HG03103 (cell line): ENCODE results near the gene NLRP14.

ENCODE experiments used
- ATAC-seq: cut with Tn5 transposase; IDR thresholded peaks from one replicate; pipeline ENCODE4 v1.9.1; 2021; ENCODE audit warnings: low read depth; ENCODE audit not compliant: unreplicated experiment

NLRP14 gene, protein sequence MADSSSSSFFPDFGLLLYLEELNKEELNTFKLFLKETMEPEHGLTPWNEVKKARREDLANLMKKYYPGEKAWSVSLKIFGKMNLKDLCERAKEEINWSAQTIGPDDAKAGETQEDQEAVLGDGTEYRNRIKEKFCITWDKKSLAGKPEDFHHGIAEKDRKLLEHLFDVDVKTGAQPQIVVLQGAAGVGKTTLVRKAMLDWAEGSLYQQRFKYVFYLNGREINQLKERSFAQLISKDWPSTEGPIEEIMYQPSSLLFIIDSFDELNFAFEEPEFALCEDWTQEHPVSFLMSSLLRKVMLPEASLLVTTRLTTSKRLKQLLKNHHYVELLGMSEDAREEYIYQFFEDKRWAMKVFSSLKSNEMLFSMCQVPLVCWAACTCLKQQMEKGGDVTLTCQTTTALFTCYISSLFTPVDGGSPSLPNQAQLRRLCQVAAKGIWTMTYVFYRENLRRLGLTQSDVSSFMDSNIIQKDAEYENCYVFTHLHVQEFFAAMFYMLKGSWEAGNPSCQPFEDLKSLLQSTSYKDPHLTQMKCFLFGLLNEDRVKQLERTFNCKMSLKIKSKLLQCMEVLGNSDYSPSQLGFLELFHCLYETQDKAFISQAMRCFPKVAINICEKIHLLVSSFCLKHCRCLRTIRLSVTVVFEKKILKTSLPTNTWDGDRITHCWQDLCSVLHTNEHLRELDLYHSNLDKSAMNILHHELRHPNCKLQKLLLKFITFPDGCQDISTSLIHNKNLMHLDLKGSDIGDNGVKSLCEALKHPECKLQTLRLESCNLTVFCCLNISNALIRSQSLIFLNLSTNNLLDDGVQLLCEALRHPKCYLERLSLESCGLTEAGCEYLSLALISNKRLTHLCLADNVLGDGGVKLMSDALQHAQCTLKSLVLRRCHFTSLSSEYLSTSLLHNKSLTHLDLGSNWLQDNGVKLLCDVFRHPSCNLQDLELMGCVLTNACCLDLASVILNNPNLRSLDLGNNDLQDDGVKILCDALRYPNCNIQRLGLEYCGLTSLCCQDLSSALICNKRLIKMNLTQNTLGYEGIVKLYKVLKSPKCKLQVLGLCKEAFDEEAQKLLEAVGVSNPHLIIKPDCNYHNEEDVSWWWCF

DNA sequence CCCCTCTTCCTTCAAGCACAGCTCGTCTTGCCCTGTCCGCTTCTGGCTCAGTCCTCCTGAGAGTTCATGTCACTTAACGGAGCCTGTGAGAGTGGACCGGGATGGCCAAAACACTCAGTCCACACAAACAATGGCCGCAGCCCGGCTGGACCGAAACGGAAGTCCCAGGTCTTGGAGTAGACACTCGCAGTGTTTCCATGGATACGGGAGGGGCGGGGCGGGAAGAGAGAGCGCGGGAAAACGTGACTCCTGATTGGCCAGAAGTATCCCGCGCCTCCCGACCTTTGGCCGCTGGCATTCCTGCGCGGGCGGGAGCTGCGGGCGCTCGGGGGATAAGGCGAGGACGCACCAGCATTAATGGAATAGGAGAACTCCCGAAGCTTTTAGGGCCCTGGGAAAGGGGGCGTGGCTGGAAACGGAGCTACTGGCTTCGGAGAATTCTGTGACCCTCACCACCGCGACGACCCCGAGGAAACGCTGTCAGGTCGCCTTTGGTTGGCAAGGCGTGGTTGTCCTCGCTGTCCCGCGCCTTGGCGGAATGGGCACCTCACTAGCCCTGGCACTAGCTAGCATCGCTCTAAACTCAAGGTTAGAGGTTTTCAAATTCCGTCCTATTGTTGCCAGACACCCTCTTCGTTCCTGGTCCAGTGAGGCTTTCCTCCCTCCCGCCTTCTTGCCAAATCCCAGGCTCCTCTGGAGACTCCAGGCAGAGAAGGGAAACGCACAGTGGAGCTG, at the start of gene NLRP14, which contains the start of gene ZNF214:
NLRP14 (plus strand) TSS at position 297 of the 735 bp plus-strand sequence. CDS start 18,108 bp downstream, outside the sequence.
ZNF214 (minus strand) TSS at position 164 of the 735 bp plus-strand sequence. CDS start 17,511 bp downstream, outside the sequence.
- no peak for ATAC-seq

DNA sequence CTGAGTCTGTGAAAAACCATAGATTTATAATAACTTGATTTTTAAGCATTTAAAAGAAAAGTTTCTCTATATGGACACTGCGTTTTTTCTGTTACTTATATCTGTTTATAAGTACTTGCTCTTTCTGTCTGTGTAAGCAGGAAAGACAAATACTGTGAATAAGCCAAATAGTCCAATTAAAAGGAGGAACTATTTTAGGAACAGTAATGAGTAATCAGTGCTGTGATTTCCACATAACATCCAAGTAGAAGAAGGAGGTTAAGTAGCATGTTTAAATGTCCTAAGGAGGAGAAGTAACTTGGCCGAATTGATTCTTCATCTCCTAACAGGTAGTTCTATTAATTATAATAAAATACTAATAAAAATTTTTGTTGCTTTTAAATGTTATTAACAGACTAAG, 40.9 kb upstream of the NLRP14 start:
- no peak for ATAC-seq

DNA sequence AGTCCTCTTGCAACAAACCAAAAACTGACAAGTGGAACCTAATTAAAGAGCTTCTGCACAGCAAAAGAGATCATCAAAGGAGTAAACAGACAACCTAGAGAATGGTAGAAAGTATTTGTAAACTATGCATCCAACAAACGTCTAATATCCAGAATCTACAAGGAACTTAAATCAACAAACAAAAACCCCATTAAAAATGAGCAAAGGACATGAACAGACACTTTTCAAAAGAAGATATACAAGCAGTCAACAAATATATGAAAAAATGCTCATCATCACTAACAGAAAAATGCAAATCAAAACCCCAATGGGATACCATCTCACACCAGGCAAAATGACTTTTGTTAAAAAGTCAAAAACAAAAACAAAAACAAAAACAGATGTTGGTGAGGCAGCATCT, 33.8 kb upstream of the NLRP14 start:
- no peak for ATAC-seq

DNA sequence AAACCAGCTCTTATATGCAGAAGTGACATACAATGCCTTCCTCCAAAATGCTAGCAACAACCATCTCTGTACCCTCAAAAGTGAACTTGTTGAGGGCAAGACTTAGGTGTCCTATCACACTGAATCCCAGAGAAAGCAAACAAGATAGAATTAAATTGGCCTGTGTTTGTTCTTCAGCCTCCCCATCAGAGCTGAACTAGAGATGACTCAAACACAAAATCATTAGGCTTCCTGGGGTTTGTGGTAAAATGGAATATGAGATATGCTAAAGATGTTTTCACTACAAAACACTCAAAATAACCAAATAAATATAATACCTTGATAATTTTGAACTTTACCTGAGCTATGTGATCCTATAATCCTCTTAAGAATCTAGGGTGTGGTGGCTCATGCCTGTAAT, 31.8 kb upstream of the NLRP14 start:
- ATAC-seq: no peak

DNA sequence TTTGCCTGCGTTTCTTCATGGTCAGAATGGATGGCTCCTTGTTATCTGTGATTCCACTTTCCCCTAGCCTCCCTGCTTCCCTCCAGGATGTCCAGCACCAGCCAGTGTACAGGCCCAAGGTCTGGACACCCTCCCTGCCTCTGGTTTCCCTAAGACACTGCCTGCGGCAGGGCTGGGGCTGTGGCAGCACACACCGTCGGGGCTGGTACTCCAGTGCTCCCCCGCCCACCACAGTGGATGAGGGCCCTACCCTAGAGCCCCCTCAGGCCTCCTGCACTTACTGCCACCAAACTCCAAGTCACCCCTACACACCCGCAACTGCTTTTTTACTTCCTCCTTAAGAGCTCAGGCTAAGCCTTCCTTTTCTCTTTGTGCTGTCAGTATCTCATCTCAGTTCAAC, 29.1 kb upstream of the NLRP14 start:
- ATAC-seq: no peak

DNA sequence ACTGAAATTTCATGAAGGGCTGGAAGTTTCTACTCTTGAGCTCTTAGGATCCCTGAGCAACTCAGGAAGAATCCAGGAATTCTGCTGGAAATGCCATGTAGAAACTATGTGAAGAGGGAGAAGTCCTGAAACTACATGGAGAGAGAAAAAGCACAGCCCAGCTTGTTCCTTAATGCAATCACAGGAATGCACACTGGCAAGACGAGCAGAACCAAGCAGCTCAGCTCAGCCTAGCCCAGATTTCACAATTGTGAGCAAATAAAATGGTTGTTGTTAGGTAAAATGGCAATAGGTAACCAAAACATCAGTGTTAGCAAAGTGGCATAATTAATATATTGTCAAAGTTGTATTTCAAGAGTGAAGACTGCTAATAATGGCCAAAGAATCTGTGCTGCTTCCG, 28.3 kb upstream of the NLRP14 start:
- no peak for ATAC-seq

DNA sequence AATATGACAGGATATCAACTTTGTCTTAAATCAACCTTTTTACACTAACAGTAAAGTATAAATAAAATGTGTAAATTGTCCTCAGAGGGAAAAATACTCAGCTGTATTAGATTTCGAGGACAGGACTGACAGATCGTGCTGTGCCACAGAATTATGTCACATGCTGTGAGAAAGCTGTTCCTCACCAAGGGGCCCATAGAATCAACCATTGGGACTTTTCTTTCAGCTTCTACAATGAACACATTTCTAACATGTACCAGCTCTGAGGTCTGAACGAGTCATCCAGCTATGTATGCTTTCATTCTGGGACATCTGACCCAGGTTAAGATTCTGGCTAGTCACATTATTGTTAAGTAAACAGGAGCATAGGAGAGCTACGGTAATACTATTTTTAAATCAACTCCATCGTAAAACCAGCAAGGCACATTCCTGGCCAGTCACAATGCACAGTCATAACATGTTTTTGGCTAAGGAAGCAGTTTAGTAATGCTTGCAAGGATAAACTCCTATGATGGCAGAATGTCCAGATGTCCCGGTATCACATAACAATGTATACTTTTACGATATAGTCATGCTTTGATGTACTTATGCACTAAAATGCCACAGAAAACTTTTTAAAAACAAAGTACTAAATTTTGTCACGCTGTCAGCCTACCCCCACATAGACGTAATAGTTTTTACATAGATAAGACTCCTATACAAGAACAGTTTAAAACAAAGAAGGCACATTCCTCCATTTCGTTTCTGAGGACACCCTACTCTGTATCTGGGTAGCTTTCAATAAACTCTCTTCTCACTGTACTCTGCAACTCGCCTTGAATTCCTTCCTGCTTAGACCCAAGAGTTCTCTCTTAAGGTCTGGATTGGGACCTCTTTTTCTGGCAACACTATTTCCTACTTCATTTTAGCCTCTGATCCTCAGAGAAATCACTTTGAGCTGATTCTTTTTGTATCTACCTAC, 27.5 kb upstream of the NLRP14 start:
- ATAC-seq: no peak

DNA sequence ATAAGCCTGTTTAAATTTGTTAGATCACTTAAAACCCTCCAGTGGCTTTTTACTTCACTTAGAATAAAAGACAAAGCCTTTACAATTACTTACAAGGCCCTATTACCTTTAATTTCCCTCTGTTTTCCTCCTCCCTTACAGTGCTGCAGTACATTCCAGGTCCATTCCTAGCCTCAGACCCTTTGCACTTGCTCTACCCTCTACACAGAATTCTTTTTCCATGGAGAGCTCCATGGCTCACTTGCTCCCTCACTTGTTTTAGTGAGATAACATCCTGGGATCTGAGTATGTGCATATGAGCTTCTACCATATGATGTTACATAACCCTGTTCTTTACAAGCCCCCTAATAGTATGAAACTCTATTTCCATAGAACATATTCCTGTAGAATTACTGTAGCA, 24.6 kb upstream of the NLRP14 start:
- no peak for ATAC-seq

DNA sequence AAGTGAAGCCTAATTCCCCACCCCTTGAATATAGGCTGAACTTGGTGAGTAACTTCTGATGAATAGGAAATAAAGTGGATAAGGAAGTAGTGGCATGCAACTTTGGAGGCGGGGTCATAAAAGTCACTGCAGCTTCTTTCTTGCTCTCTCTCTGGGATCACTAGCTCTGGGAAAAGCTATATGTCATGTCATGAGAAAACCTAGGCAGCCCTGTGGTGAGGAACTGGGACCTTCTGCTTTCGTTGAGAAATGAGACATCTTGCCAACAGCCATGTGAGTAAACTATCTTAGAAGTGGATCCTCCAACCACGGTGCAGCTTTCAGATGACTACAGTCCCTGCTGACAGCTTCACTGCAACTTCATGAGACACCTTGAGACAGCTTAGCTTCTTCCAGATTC, 15.8 kb upstream of the NLRP14 start:
- ATAC-seq: peak; percentile 71

DNA sequence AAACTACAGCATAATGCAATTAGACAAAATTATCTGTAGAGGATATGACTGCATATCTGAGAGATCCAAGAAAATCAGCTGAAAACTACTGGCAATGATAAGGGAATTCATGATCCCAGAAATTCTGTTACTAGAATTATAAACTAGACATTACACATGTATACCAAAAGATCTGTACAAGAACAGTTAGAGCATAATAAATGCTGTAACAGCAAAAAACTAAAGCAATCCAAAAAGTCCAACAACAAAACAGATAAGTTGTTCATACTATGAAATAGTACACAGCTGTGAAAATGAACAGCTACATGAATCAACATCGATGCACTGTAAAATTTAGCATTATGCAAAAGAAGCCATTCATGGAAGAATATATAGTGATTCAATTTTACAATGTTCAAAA, 6.2 kb upstream of the NLRP14 start:
- no peak for ATAC-seq

DNA sequence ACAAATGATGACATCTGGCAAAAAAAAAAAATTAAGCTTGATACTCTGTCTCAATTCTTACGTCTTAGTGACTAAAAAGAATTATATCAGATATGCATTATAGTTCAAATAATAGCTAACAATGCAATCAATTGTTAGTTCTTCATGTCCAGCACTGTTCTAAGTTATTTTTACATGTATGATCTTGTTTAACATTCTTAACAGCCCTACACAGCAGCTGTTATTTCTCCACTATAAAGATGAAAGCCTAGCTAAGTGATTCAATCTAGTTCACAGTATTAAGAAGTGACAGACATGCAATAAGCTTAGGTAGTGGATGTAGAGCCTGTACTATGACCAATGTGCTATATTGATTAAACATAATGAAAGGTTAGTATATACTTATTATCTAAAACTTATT, 4.3 kb upstream of the NLRP14 start:
- no peak for ATAC-seq

DNA sequence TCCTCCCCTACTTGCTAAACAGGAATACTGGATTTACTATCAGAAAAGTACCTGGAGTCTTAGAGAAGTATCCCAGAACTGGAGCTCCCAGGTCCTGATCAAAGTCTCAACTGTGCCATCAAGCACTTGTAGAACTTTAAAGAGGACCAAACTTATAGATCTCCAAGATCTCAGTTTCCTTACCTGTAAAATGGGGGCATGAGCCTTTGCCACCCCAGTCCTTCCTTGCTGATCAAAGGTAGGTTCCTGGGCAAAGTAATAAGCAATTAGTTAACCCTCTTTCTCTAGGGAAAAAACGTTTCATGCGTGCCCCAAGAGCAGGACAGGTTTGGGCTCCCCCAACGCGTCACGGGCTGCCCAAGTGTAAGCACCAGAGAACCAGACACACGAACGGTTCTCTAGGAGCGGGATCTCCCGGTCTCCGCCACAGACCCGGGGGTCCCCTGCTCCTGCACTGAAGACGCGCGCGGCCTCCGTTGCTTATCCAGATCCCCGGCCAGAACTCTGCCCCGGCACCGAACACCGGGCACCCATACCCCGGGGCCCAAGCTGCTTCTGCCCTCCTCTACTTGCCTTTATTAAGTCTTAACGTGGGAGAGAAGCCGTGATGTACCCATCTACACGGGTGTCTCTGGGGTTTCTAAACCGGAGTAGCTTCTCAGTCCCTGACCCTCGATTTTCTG, 638 bp upstream of the NLRP14 start:
- ATAC-seq: no peak

DNA sequence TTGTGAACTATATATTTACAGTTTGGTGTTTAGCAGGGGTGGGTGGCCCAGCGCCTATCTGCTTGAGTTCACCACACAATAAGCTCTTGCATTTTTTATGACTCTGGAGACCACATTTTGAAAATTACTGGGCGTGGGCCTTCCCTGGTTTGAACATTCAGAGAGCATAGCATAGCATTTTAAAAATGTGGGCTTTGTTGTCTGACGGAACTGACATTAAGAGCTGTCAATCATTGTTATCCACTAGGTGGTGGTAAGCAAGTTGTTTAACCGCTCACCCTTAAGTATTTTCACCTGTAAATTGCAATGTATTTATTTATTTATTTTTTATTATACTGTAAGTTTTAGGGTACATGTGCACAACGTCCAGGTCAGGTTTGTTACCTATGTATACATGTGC, 1.0 kb downstream of the NLRP14 start:
- no peak for ATAC-seq

DNA sequence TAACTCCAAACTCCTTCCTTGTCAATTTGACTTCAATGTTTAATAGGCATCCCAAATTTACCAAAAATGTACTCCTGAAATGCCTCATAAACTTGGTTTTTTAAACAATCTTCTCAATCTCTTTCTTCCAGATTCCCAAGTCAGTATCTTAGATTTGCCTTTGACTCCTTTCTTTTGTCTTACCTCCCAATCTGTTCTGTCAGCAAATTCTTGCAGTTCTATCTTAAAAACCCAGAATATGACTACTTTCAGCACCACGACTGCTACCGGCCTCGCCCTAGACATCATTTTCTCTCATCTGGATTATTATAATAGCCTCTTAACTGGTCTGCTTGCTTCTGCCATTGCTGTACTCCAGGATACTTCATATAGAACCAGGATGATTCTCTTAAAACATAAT, 7.9 kb downstream of the NLRP14 start:
- ATAC-seq: no peak

DNA sequence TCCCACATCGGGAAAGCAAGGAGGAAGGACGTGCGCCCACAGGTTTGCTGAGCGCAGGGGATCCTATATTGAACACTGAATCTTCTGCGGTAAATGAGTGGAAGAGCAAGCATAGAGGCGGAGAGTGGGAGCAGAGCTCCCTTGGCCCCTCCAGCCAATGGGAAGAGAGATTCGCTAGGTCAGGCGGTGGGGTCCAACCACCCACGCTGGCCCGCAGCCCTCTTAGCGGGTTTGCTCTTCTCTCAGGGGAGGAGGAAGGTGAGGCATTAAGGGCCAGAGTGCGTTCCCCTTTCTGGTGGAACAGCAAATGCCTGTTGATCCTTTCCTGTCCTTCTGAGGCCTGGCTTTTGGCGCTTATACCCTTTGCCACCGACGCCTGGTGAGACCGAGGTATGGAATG, 10.6 kb downstream of the NLRP14 start:
- ATAC-seq: no peak

DNA sequence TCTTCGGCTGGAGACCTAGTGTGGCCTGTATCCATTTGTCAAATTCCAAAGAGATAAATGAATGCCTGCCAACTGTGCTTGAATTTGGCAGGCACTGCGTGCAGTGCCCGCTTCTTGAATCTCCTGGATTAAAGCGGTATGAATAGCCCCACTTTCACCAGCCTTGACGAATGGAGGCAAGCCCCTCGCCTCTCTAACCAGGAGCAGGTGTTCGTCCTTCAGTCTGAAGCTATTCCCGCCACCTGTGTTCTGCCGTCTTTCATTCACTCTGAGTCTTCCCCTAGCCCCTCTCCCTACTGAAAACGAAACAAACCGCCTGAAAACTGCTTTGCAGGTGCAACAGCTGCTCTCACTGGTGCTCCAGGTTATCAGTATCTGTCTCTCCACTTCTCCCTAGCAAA, 11.2 kb downstream of the NLRP14 start:
- ATAC-seq: no peak

DNA sequence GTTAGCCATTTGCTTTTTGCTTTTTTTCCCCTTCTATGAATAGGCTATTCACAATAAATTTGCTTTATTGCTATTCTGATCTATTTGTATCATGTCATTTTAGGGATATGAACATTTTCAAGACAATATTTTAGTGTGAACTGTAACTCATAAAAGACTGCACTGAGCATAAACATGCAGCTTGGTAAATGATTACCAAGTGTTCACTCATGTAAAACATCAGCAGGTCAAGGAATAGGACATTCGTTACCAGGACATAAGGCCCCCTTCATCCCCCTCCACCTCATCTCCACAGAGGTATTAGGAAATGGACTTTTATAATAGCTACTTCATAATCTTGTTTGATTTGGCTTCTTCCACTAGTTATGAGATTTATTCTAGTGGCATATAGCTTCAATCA, 12.4 kb downstream of the NLRP14 start:
- ATAC-seq: no peak

DNA sequence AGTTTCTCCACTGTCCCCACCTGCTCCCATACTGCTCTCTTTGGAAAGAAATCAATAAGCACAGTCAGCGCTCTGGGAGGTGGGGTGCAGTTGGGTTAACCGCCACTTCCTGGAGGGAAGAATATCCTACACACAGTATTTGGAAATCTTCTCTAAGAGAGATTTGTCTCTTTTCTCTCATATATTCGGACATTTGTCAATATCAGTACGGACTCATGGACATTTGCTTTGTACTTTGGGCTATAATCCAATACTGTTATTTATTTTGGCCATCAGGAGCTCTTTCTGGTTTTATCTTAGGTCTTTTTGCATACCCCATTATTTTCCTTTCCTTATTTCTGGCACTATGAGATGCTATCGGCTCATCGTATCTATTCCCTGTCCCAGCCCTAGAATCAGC, 13.7 kb downstream of the NLRP14 start:
- ATAC-seq: no peak
